ENCODE measurements around the gene GUCY1A2. TPM values are rescaled to one million over a fixed set of nuclear protein-coding genes. Genes with fewer than 3 reads are reported as not detected.

The GUCY1A2 gene
- total and polyA plus RNA-seq, 2 donors (not counting 3 experiments of a cell fraction or from before 2014, with no cell fraction given), result 0.02 to 0.03 TPM

GRCh38 chr11:107014871-107015270 lies 3.4 kb downstream of the GUCY1A2 start:
- POLR2A ChIA-PET, result no interaction called here
- no peak overlapping the region for H2AFZ ChIP-seq (ENCODE audit: low read depth, low read length)
- H3K9ac ChIP-seq (replicated peaks; ENCODE audit: extremely low read depth, insufficient read depth, low read length), result no peak overlapping the region
- TF ChIP-seq POLR2AphosphoS5 (IDR thresholded peaks at IDR 0.05; ENCODE audit: insufficient read depth, low read depth, low read length) (no peak), CTCF (IDR thresholded peaks at IDR 0.05; ENCODE audit: extremely low read depth in 1 of 2, insufficient read depth in 1 of 2, low read depth in 1 of 2, low read length in 2 of 2) (no peak), MAX (IDR thresholded peaks at IDR 0.05; ENCODE audit: insufficient read depth, insufficient read length) (no peak), POLR2A (IDR thresholded peaks at IDR 0.05; ENCODE audit: low read depth, low read length) (no peak), JUN (IDR thresholded peaks at IDR 0.05; ENCODE audit: borderline replicate concordance, insufficient read depth, insufficient read length, low read depth) (no peak), EZH2 (IDR thresholded peaks at IDR 0.05; ENCODE audit: borderline replicate concordance, low read depth, low read length, severe bottlenecking) (no peak), MYC (IDR thresholded peaks at IDR 0.05; ENCODE audit: low read depth, low read length) (no peak), FOS (IDR thresholded peaks at IDR 0.05; ENCODE audit: borderline replicate concordance, insufficient read depth, low read length) (no peak), GATA2 (IDR thresholded peaks at IDR 0.05; ENCODE audit: insufficient read depth, insufficient read length, low read depth, low read length) (no peak)
- no peaks in the 10 kb centered on the region for H4K20me1 ChIP-seq (replicated peaks; ENCODE audit: control insufficient read depth, extremely low read depth, insufficient read depth, low read length)
- DNase-seq (ENCODE audit: low read depth, low spot score) (no peak), FAIRE-seq (no peak)
- BruUV-seq (replicated peaks), result no TSS peak
- H3K9me3 ChIP-seq (replicated peaks; ENCODE audit: control insufficient read depth, insufficient read depth, low read length), result no peaks in the 10 kb centered on the region
- H3K4me2 ChIP-seq (ENCODE audit: insufficient read depth, low read length), result no peak overlapping the region
- no peak overlapping the region for H3K27ac ChIP-seq (ENCODE audit: insufficient read depth, low read depth, low read length)
- H3K79me2 ChIP-seq (ENCODE audit: control insufficient read depth, insufficient read depth, low read length), result no peaks in the 10 kb centered on the region
- CTCF ChIA-PET, result interaction anchor here (0.6 kb wide), 1 partner anchor 699 kb away, joined by 3 read pairs; no protein-coding TSS in a partner anchor
- dilution Hi-C loops (cut with MboI; ENCODE audit: extremely low pct_ligation_motif_present, low sequenced_read_pairs), result no loop called here
- intact Hi-C loops (cut with micrococcal nuclease), result loop anchor here (5.0 to 10.0 kb wide), 2 partner anchors 300 to 928 kb away; no protein-coding TSS in a partner anchor
- no peaks in the 10 kb centered on the region for H3K9me1 ChIP-seq (replicated peaks; ENCODE audit: control insufficient read depth, extremely low read depth, insufficient read depth, low read length)
- H3K36me3 ChIP-seq (ENCODE audit: control insufficient read depth in 2 of 2, extremely low read depth in 1 of 2, insufficient read depth in 2 of 2, low read length in 2 of 2), result no peaks in the 10 kb centered on the region
- H3K27me3 ChIP-seq (ENCODE audit: control insufficient read depth in 2 of 2, insufficient read depth in 2 of 2, low read length in 2 of 2), result peaks cover 14 to 23% of the 10 kb centered on the region in 2 experiments
- H3K4me1 ChIP-seq (ENCODE audit: control insufficient read depth, extremely low read depth, insufficient read depth, low read length), result peaks cover 4% of the 10 kb centered on the region
- no peak overlapping the region for H3K4me3 ChIP-seq (replicated peaks in 1 of 3; ENCODE audit: insufficient read depth in 1 of 3, low read depth in 1 of 3, low read length in 3 of 3)
